HEK293 (cell line): ENCODE data around the gene PKLR.

Experiments used
- CTCF ChIA-PET: fragments of 350-600 bp; formaldehyde crosslinking; extraction: SDS; loops from one replicate; lab custom pipeline; 2021; ENCODE audit warnings: antibody characterized with exemption; lab: Yijun Ruan, JAX
- POLR2A ChIA-PET: fragments of 300-600 bp; formaldehyde crosslinking; extraction: SDS; loops from one replicate; lab custom pipeline; 2020; ENCODE audit warnings: antibody characterized with exemption, inconsistent platforms; lab: Yijun Ruan, JAX
- H3K27ac ChIP-seq: fragments of 200-500 bp; sonication (Bioruptor generic); 2 replicates; pipeline ENCODE4 v1.5.1; 2014; ENCODE audit warnings: low read depth, low read length, control low read depth, inconsistent platforms; ENCODE audit errors: extremely low read depth
- H3K36me3 ChIP-seq, 2 experiments: fragments of 200-500 bp in 1 of 2; sonication (Bioruptor generic) in 1 of 2; 1 replicate in 1 of 2; 2 replicates in 1 of 2; pipeline ENCODE4 v1.5.1; 2014 to 2017; ENCODE audit warnings: inconsistent platforms in 2 of 2, low read length in 2 of 2; ENCODE audit not compliant: control insufficient read depth in 2 of 2, insufficient read depth in 1 of 2
- H3K4me1 ChIP-seq: fragments of 200-500 bp; sonication (Bioruptor generic); 2 replicates; pipeline ENCODE4 v1.5.1; 2014; ENCODE audit warnings: mild to moderate bottlenecking, low read length, inconsistent platforms; ENCODE audit not compliant: control insufficient read depth, insufficient read depth
- H3K4me3 ChIP-seq: 2 replicates; pipeline ENCODE4 v1.5.1; 2011; ENCODE audit warnings: low read depth, mild to moderate bottlenecking, control low read depth, low read length, moderate library complexity
- H3K9me3 ChIP-seq: fragments of 200-500 bp; sonication (Bioruptor generic); 2 replicates; pipeline ENCODE4 v1.5.1; 2014; ENCODE audit warnings: low read depth, low read length, inconsistent platforms; ENCODE audit not compliant: control insufficient read depth, insufficient read depth
- ATF2 ChIP-seq: fragments of 450-650 bp; formaldehyde crosslinking; IDR thresholded peaks from 2 replicates; pipeline ENCODE4 v1.5.1; 2016; ENCODE audit warnings: missing biosample characterization, missing genetic modification characterization, low read depth
- KLF17 ChIP-seq: fragments of 450-650 bp; formaldehyde crosslinking; IDR thresholded peaks from 2 replicates; pipeline ENCODE4 v1.5.1; 2016; ENCODE audit warnings: missing biosample characterization, missing genetic modification characterization
- PRDM1 ChIP-seq: fragments of 450-650 bp; formaldehyde crosslinking; IDR thresholded peaks from 2 replicates; pipeline ENCODE4; 2016; ENCODE audit warnings: missing biosample characterization, missing genetic modification characterization
- PRDM4 ChIP-seq: fragments of 450-650 bp; formaldehyde crosslinking; IDR thresholded peaks from 2 replicates; pipeline ENCODE4 v1.5.1; 2017; ENCODE audit warnings: missing biosample characterization, missing genetic modification characterization
- SETDB1 ChIP-seq: IDR thresholded peaks from one replicate; pipeline ENCODE4 v1.6.1; 2017; ENCODE audit warnings: mild to moderate bottlenecking, low read length, moderate library complexity, mixed read lengths; ENCODE audit not compliant: insufficient read length
- YY1 ChIP-seq: fragments of 450-650 bp; formaldehyde crosslinking; IDR thresholded peaks from 2 replicates; pipeline ENCODE4 v1.5.1; 2018; ENCODE audit warnings: missing biosample characterization, missing genetic modification characterization
- ZFP69B ChIP-seq: fragments of 450-650 bp; formaldehyde crosslinking; IDR thresholded peaks from 2 replicates; pipeline ENCODE4 v1.5.1; 2016; ENCODE audit warnings: missing biosample characterization, missing genetic modification characterization
- ZNF121 ChIP-seq: fragments of 450-650 bp; formaldehyde crosslinking; IDR thresholded peaks from 2 replicates; pipeline ENCODE4 v1.5.1; 2016; ENCODE audit warnings: missing biosample characterization, missing genetic modification characterization
- ZNF155 ChIP-seq: fragments of 450-650 bp; formaldehyde crosslinking; IDR thresholded peaks from 2 replicates; pipeline ENCODE4 v1.5.1; 2016; ENCODE audit warnings: missing biosample characterization, missing genetic modification characterization
- ZNF16 ChIP-seq: fragments of 450-650 bp; formaldehyde crosslinking; IDR thresholded peaks from 2 replicates; pipeline ENCODE4 v1.5.1; 2016; ENCODE audit warnings: low read depth, missing biosample characterization, missing genetic modification characterization
- ZNF19 ChIP-seq: fragments of 450-650 bp; formaldehyde crosslinking; IDR thresholded peaks from 2 replicates; pipeline ENCODE4; 2016; ENCODE audit warnings: missing biosample characterization, missing genetic modification characterization, low read depth
- ZNF354C ChIP-seq: fragments of 450-650 bp; formaldehyde crosslinking; IDR thresholded peaks from 2 replicates; pipeline ENCODE4 v1.5.1; 2016; ENCODE audit warnings: missing biosample characterization, missing genetic modification characterization, low read depth, borderline replicate concordance
- ZNF362 ChIP-seq: fragments of 450-650 bp; formaldehyde crosslinking; IDR thresholded peaks from 2 replicates; pipeline ENCODE4 v1.5.1; 2016; ENCODE audit warnings: missing biosample characterization, missing genetic modification characterization
- ZNF394 ChIP-seq: fragments of 450-650 bp; formaldehyde crosslinking; IDR thresholded peaks from 2 replicates; pipeline ENCODE4 v1.5.1; 2016; ENCODE audit warnings: missing biosample characterization, missing genetic modification characterization, mild to moderate bottlenecking, moderate library complexity, borderline replicate concordance
- ZNF513 ChIP-seq: fragments of 450-650 bp; IDR thresholded peaks from 2 replicates; pipeline ENCODE4 v1.5.1; 2018; ENCODE audit warnings: missing biosample characterization, missing genetic modification characterization
- ZNF530 ChIP-seq: fragments of 450-650 bp; formaldehyde crosslinking; IDR thresholded peaks from 2 replicates; pipeline ENCODE4 v1.5.1; 2016; ENCODE audit warnings: low read depth, missing biosample characterization, missing genetic modification characterization
- ZNF560 ChIP-seq: fragments of 450-650 bp; formaldehyde crosslinking; IDR thresholded peaks from 2 replicates; pipeline ENCODE4 v1.5.1; 2017; ENCODE audit warnings: missing biosample characterization, missing genetic modification characterization, borderline replicate concordance
- ZNF585B ChIP-seq: fragments of 450-650 bp; formaldehyde crosslinking; IDR thresholded peaks from 2 replicates; pipeline ENCODE4 v1.5.1; 2016; ENCODE audit warnings: missing biosample characterization, missing genetic modification characterization
- ZNF768 ChIP-seq: fragments of 450-650 bp; formaldehyde crosslinking; IDR thresholded peaks from 2 replicates; pipeline ENCODE4 v1.5.1; 2018; ENCODE audit warnings: missing biosample characterization, mild to moderate bottlenecking, missing genetic modification characterization

PKLR gene

GRCh38 chr1:155300553-155301329 lies 497 bp downstream of the PKLR start:
- Histone ChIP-seq H3K36me3 (no peaks in the 10 kb centered on the region), H3K27ac (no peak overlapping the region), H3K9me3 (no peaks in the 10 kb centered on the region), H3K4me3 (no peak overlapping the region), H3K4me1 (no peaks in the 10 kb centered on the region)
- POLR2A ChIA-PET = interaction anchor here (0.9 kb wide), 1 partner anchor 27 kb away, joined by 7 read pairs; the partner anchor contains the start of gene CLK2
- TF ChIP-seq ZNF513 (tag by site-specific recombination) (no peak), ZNF768 (tag by site-specific recombination) (no peak), ZNF362 (no peak), PRDM4 (tag by site-specific recombination) (no peak), ZNF560 (tag by site-specific recombination) (no peak), PRDM1 (tag by site-specific recombination) (no peak), ATF2 (no peak), YY1 (tag by site-specific recombination) (no peak), ZNF585B (no peak), ZNF121 (no peak), ZNF16 (no peak), ZNF354C (tag by site-specific recombination) (no peak), ZNF19 (tag by site-specific recombination) (no peak), ZFP69B (tag by site-specific recombination) (no peak)
- CTCF ChIA-PET = interaction anchor here (0.6 to 2.1 kb wide), 4 partner anchors 23 to 1139 kb away, joined by 3 to 9 read pairs (median 4); no protein-coding TSS in a partner anchor

GRCh38 chr1:155300024-155300423 lies 1.2 kb downstream of the PKLR start:
- ChIA-PET POLR2A (interaction anchor here (0.9 kb wide), 1 partner anchor 27 kb away, joined by 7 read pairs; the partner anchor contains the start of gene CLK2), CTCF (interaction anchor here (0.6 to 2.1 kb wide), 3 partner anchors 23 to 226 kb away, joined by 3 to 9 read pairs (median 5); no protein-coding TSS in a partner anchor)
- H3K36me3 ChIP-seq = no peaks in the 10 kb centered on the region
- no peak overlapping the region for H3K27ac ChIP-seq
- H3K4me3 ChIP-seq = no peak overlapping the region
- H3K9me3 ChIP-seq = no peaks in the 10 kb centered on the region
- no peaks in the 10 kb centered on the region for H3K4me1 ChIP-seq
- no peak for TF ChIP-seq ZNF155
- TF ChIP-seq ZNF530 (tag by site-specific recombination) = no peak
- no peak for TF ChIP-seq KLF17 (tag by site-specific recombination)
- TF ChIP-seq ZNF394 = no peak
- no peak for TF ChIP-seq SETDB1
